Neural progenitor cell (in vitro differentiated cells): Measurements from ENCODE around the gene AP3S2. TPM values are rescaled to one million over a fixed set of nuclear protein-coding genes. Genes with fewer than 3 reads are reported as not detected.
A peak's percentile ranks its signal among the peaks of the same experiment; 100 is the strongest.
"Not testable (repeated sequence)": the region's sequence is repeated elsewhere in the genome, so short reads cannot be mapped to it uniquely, and the experiment has no call there.

Source experiments
- DNase-seq: peaks from one replicate; pipeline ENCODE4 v3.0.0-alpha.2; 2016; ENCODE audit warnings: low spot score
- H2AFZ ChIP-seq: fragments of 200-600 bp; sonication (generic); replicated peaks from 2 replicates; pipeline ENCODE4 v1.6.1; 2016; ENCODE audit warnings: antibody characterized with exemption
- H3F3A ChIP-seq: fragments of 200-600 bp; sonication (generic); 2 replicates; pipeline ENCODE4 v1.6.1; 2016; ENCODE audit warnings: antibody characterized with exemption, low read depth
- H3K27ac ChIP-seq: fragments of 200-600 bp; sonication (generic); 2 replicates; pipeline ENCODE4 v1.5.1; 2016; ENCODE audit warnings: mild to moderate bottlenecking
- H3K27me3 ChIP-seq: fragments of 200-600 bp; sonication (generic); 2 replicates; pipeline ENCODE4 v1.6.1; 2016; ENCODE audit warnings: mild to moderate bottlenecking, moderate library complexity
- H3K36me3 ChIP-seq: fragments of 200-600 bp; sonication (generic); 2 replicates; pipeline ENCODE4 v1.5.1; 2016
- H3K4me1 ChIP-seq: fragments of 200-600 bp; sonication (generic); 2 replicates; pipeline ENCODE4 v1.6.1; 2016; ENCODE audit warnings: mixed run types
- H3K4me2 ChIP-seq: fragments of 200-600 bp; sonication (generic); 2 replicates; pipeline ENCODE4 v1.6.1; 2016
- H3K4me3 ChIP-seq: fragments of 200-600 bp; sonication (generic); 2 replicates; pipeline ENCODE4 v1.5.1; 2016
- H3K79me2 ChIP-seq: fragments of 200-600 bp; sonication (generic); 2 replicates; pipeline ENCODE4 v1.6.1; 2016; ENCODE audit warnings: low read depth
- H3K9ac ChIP-seq: fragments of 200-600 bp; sonication (generic); 2 replicates; pipeline ENCODE4 v1.6.1; 2016
- H3K9me3 ChIP-seq: fragments of 200-600 bp; sonication (generic); 2 replicates; pipeline ENCODE4 v1.5.1; 2016; ENCODE audit warnings: low read depth
- H4K20me1 ChIP-seq: fragments of 200-600 bp; sonication (generic); 2 replicates; pipeline ENCODE4 v1.6.1; 2016; ENCODE audit warnings: low read depth
- H3K27ac Mint-ChIP-seq: 3 replicates; pipeline ENCODE4 v1.8.0; 2021; ENCODE audit warnings: mixed read lengths
- H3K27me3 Mint-ChIP-seq: 2 replicates; pipeline ENCODE4 v1.8.0; 2022; ENCODE audit warnings: low read depth, mild to moderate bottlenecking, inconsistent platforms, moderate library complexity, mixed read lengths; ENCODE audit not compliant: insufficient read depth
- H3K36me3 Mint-ChIP-seq: 3 replicates; pipeline ENCODE4 v1.8.0; 2021; ENCODE audit warnings: mixed read lengths
- H3K4me1 Mint-ChIP-seq: 3 replicates; pipeline ENCODE4 v1.8.0; 2021; ENCODE audit warnings: mixed read lengths
- H3K4me3 Mint-ChIP-seq: 3 replicates; pipeline ENCODE4 v1.8.0; 2021; ENCODE audit warnings: mild to moderate bottlenecking, moderate library complexity, mixed read lengths
- H3K9me3 Mint-ChIP-seq: 3 replicates; pipeline ENCODE4 v1.8.0; 2020; ENCODE audit warnings: mixed read lengths
- CTCF ChIP-seq: fragments of 200-600 bp; sonication (generic); IDR thresholded peaks from 2 replicates; pipeline ENCODE4 v1.5.1; 2017; ENCODE audit warnings: antibody characterized with exemption, mild to moderate bottlenecking
- EZH2 ChIP-seq: fragments of 200-600 bp; sonication (generic); IDR thresholded peaks from 2 replicates; pipeline ENCODE4 v1.6.1; 2017; ENCODE audit warnings: antibody characterized with exemption, mild to moderate bottlenecking, moderate library complexity
- EZH2phosphoT487 ChIP-seq: fragments of 200-600 bp; sonication (generic); IDR thresholded peaks from 2 replicates; pipeline ENCODE4 v1.6.1; 2017; ENCODE audit warnings: antibody characterized with exemption
- total RNA-seq: library from RNA; depleted of rRNA; stranded (reverse); fragments of >200 nt; gene quantifications from 2 replicates; pipeline ENCODE4 v1.2.3, GENCODE V29; 2015; ENCODE audit warnings: low replicate concordance

Gene AP3S2
- total RNA-seq, 1 donor from 2014 or later = 75.3 TPM

GRCh38 chr15:89837134-89837829 lies 56.5 kb downstream of the AP3S2 start:
- no peak for TF ChIP-seq CTCF
- no peak for TF ChIP-seq EZH2
- TF ChIP-seq EZH2phosphoT487 = no peak
- H3K4me3 Mint-ChIP-seq = no peak overlapping the region
- H3K27me3 ChIP-seq = no peaks in the 10 kb centered on the region
- peaks cover 27% of the 10 kb centered on the region for H3K36me3 Mint-ChIP-seq
- no peak overlapping the region for H3K4me2 ChIP-seq
- DNase-seq = no peak
- no peaks in the 10 kb centered on the region for H3K27me3 Mint-ChIP-seq
- no peaks in the 10 kb centered on the region for H3K9me3 ChIP-seq
- no peak overlapping the region for H2AFZ ChIP-seq
- H3K36me3 ChIP-seq = no peaks in the 10 kb centered on the region
- H3F3A ChIP-seq = no peaks in the 10 kb centered on the region
- H3K27ac Mint-ChIP-seq = no peak overlapping the region
- no peak overlapping the region for H3K9ac ChIP-seq
- no peaks in the 10 kb centered on the region for H3K9me3 Mint-ChIP-seq
- H4K20me1 ChIP-seq = no peaks in the 10 kb centered on the region
- H3K4me1 Mint-ChIP-seq = peaks cover 9% of the 10 kb centered on the region
- H3K27ac ChIP-seq = no peak overlapping the region
- H3K79me2 ChIP-seq = no peaks in the 10 kb centered on the region
- no peaks in the 10 kb centered on the region for H3K4me1 ChIP-seq
- H3K4me3 ChIP-seq = no peak overlapping the region

- peaks cover 27% of the 10 kb centered on the region for H3K36me3 Mint-ChIP-seq
- no peak overlapping the region for H3K4me3 Mint-ChIP-seq
- peak overlapping the region; percentile 66 for H3K27ac Mint-ChIP-seq
- Histone ChIP-seq H3K4me1 (no peaks in the 10 kb centered on the region), H3K36me3 (no peaks in the 10 kb centered on the region), H3K27ac (no peak overlapping the region), H3K79me2 (no peaks in the 10 kb centered on the region), H2AFZ (no peak overlapping the region), H3K9me3 (no peaks in the 10 kb centered on the region), H3K4me2 (no peak overlapping the region), H3K27me3 (no peaks in the 10 kb centered on the region), H3K4me3 (no peak overlapping the region), H3F3A (no peaks in the 10 kb centered on the region), H4K20me1 (no peaks in the 10 kb centered on the region), H3K9ac (no peak overlapping the region)
- H3K27me3 Mint-ChIP-seq = no peaks in the 10 kb centered on the region
- no peak for TF ChIP-seq EZH2
- no peak for TF ChIP-seq CTCF
- TF ChIP-seq EZH2phosphoT487 = no peak
- H3K4me1 Mint-ChIP-seq = peaks cover 9% of the 10 kb centered on the region
- DNase-seq = no peak
- H3K9me3 Mint-ChIP-seq = no peaks in the 10 kb centered on the region
These were observed 57.3 kb downstream of the AP3S2 start for GRCh38 chr15:89836267-89837133.

GRCh38 chr15:89835176-89835564 lies 58.6 kb downstream of the AP3S2 start:
- Mint-ChIP-seq H3K9me3 (no peaks in the 10 kb centered on the region), H3K27ac (no peak overlapping the region), H3K27me3 (peaks cover 3% of the 10 kb centered on the region), H3K36me3 (peaks cover 23% of the 10 kb centered on the region), H3K4me3 (no peak overlapping the region), H3K4me1 (peaks cover 12% of the 10 kb centered on the region)
- no peak overlapping the region for H3K4me2 ChIP-seq
- no peak overlapping the region for H3K27ac ChIP-seq
- TF ChIP-seq CTCF (no peak), EZH2 (no peak), EZH2phosphoT487 (no peak)
- H3K9ac ChIP-seq = no peak overlapping the region
- DNase-seq = no peak
- H2AFZ ChIP-seq = no peak overlapping the region
- H4K20me1 ChIP-seq = no peaks in the 10 kb centered on the region
- no peaks in the 10 kb centered on the region for H3K9me3 ChIP-seq
- H3K79me2 ChIP-seq = no peaks in the 10 kb centered on the region
- H3K27me3 ChIP-seq = no peaks in the 10 kb centered on the region
- no peaks in the 10 kb centered on the region for H3F3A ChIP-seq
- no peak overlapping the region for H3K4me3 ChIP-seq
- H3K4me1 ChIP-seq = no peaks in the 10 kb centered on the region
- H3K36me3 ChIP-seq = no peaks in the 10 kb centered on the region

- not testable (repeated sequence) for H3K79me2 ChIP-seq, H3K4me3 ChIP-seq, H3F3A ChIP-seq, H3K4me1 ChIP-seq, H3K27me3 ChIP-seq, H3K27ac ChIP-seq, DNase-seq, H3K4me3 Mint-ChIP-seq, H3K4me2 ChIP-seq, H3K9me3 Mint-ChIP-seq, H3K27ac Mint-ChIP-seq, H4K20me1 ChIP-seq, H3K9me3 ChIP-seq, H2AFZ ChIP-seq, H3K36me3 ChIP-seq, H3K27me3 Mint-ChIP-seq, H3K9ac ChIP-seq
- Mint-ChIP-seq H3K4me1 (peaks cover 13% of the 10 kb centered on the region), H3K36me3 (peaks cover 19% of the 10 kb centered on the region)
These were observed 59.2 kb downstream of the AP3S2 start for GRCh38 chr15:89834465-89835175.
